Stimulated activated CD4-positive, alpha-beta T cell treated with anti-CD3 and anti-CD28 coated beads, Interleukin-15, amount 100 ng/mL, for 1 hour (primary cell): ENCODE measurements around the gene FALEC.
A peak's percentile ranks its signal among the peaks of the same experiment; 100 is the strongest.
"Not testable (repeated sequence)": the region's sequence is repeated elsewhere in the genome, so short reads cannot be mapped to it uniquely, and the experiment has no call there.

Experiments used
- DNase-seq, 2 donors: peaks; one replicate each; pipeline ENCODE4 v3.0.0-alpha.2; 2020; ENCODE audit warnings: low read depth in 1 of 2, low spot score in 1 of 2

The FALEC gene

DNA sequence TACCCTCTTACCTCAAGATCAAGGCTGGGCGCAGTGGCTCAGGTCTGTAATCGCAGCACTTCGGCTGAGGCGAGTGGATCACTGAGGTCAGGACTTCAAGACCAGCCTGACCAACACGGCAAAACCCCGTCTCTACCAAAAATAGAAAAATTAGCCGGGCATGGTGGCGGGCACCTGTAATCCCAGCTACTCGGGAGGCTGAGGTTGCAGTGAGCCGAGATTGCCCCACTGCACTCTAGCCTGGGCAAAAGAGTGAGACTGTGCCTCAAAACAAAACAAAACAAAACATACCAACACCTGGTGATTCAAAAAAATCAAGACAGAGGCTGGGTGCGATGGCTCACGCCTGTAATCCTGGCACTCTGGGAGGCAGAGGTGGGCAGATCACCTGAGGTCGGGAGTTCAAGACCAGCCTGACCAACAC lies 58.1 kb downstream of the FALEC start:
- not testable (repeated sequence) for DNase-seq

DNA sequence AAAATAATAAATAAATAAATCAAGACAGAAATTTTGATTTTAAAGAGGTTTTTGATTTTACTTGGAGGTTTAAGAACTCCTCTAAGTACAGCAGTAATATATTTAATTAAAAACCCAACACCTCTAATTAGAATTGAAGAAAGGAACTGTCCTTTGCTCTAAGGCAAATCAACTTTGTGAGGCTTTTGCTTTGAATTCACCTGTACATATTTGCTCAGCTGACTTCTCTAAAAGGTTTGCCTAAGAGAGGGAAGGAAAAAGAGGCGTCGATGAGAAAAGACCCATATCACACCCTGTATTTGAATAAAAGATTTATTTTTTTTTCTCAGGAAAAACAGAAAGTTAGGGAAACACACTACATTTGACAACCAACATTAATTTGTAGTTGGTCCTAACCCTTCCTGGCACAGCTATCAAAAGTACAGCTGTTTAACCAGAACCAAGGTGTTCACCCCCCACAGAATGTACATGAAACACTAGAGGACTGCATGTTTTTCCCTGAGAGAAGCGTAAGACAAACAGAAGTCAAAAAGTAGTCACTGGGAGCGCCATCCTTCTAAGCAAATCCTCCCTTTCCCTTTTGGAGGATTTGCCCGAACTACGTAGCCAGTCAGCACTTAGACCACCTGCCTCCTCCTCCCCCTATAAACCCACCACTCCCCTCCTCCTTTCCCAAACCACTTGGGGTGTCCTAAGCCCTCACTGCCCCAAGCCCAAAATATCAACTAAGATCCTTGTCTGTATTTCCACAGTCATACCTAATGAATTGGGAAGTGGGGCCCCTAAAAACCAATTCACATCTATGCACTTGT lies 58.9 kb downstream of the FALEC start:
- DNase-seq = no peak

DNA sequence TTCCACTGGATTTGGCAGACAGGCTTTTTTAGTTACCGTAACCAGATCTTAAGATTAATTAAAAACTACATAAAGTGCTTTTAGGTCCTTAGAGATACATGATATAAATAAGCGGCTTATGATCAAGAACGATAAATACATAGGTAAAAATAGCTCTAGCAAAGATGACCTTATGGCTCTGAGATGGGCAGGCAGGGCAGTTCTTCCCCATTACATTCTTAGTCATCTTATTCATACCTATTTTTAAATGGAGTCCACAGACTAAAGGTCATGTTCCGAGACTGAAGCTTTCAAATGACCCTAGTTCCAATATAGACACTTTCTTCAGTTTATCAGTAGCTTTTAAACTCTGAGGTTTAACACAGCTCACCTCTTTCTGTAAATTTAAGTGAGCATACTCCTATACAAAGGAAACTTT lies 59.5 kb downstream of the FALEC start:
- DNase-seq = no peak

DNA sequence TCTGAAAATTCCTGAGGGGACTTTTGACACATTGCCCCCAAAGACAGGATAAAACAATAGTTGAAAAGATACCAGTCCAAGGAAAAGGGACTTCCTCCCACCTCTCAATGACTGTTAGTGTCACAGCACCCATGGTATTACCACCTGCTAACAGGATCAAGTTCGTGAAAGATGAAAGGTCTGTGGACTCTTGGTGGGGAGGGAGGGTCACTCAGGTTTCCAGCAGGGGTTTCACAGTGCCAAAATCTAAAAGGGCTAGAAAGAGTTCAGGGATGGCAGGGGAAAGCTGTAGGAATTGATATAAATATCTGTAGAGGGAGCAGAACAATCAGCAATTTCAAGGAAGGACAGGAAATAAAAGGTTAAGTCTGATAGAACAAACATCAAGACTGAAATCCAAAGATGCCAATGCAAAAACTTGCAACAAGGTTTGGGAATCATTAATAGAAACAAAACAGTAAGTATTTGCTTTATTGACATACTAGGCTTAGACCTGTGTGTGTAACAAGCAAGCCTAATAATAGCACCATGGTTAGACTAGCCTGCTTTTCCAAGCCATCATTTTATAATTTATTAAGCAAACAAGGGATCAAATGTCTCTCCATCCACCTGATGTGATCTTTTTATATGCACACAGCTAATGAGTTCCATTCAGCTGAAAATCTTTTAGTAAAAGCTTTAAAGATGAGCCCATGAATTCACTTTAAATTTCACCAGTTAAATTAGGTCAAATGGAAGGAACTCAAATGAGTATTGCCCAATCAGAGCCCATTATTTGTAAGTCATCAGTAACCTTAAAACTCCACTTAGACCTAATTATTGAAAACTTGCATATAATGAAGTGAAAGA lies 60.2 kb downstream of the FALEC start:
- no peak for DNase-seq

DNA sequence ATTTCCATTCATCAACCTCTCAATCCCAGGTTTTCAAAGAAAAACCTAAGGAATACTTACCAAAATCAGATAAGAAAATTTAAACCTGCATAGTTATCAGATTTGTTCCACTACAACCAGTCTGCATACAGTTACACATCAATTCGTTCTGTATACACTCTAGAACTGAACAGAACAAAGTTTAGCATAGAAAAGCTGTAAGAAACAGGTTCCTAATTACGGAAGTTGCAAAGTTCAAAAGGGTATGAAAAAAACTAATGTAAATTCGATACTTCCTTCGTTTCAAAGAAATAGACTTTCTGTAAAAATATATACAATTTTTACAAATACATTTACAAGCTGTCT lies 60.8 kb downstream of the FALEC start:
- no peak for DNase-seq

DNA sequence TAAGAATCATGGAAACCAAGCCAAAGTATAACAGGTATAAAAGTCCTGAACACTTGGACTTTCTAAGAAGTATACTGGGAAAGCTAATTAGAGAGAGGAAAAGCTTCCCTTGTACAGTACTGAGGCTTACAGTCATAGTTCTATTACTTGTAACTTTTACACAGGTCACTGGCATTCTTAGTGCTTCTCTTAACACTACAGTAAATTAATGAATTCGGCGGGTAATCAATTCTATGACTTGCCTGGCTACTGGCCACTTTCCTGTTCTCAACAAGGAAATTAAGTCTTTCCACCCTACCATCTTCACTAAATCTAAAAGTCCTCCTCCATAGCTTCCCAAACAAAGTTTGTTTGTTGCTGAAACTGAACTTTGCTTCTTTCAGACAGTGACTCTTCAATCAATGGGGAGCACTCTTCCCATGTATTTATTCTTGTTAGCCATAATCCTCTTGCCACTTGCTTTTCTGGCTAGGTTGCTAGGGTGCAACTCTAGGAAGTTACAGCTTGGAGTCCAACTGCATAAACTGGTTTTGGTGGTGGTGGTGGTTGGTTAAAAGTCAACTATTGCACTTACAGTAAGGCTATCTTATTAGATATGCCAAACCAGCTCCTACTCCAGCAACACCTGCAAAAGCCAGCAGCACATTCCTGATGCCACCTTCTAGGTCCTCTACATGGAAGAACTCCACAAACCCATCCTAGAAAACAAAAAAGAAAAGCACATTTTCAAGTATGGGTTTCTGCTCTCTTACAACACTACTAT lies 61.4 kb downstream of the FALEC start:
- DNase-seq = no peak

DNA sequence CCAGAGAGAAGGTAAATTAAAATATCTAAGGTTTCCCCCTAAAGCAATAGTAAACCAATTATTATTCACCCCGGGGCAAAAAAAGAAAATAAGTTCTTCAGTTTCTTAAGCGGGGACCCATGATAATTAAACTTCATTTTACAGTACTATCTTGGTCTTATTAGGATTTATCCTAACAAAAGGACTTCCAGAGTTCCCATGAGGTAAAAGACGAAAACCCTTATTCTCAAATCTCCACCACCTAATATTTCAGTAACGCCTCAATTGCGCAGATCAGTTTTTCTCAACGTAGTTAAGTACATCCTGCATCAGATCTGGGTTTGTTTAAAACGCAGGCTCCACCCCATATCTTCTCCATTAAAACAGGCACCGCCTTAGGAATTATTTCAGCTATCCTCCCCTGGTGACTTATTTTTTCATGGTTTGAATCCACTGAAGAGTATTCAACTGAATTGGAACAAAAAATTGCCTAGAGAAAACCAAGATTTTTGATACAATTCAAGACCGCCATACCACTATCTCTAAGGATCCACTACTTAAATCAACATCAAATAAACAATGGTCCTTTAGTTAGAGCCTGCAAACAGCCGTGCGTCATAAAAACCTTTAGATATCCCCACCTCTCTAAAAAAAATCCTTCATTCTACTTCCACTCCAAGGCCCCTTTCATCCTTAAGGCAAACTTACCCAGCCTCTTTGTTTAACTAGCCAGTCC lies 62.2 kb downstream of the FALEC start:
- no peak for DNase-seq

DNA sequence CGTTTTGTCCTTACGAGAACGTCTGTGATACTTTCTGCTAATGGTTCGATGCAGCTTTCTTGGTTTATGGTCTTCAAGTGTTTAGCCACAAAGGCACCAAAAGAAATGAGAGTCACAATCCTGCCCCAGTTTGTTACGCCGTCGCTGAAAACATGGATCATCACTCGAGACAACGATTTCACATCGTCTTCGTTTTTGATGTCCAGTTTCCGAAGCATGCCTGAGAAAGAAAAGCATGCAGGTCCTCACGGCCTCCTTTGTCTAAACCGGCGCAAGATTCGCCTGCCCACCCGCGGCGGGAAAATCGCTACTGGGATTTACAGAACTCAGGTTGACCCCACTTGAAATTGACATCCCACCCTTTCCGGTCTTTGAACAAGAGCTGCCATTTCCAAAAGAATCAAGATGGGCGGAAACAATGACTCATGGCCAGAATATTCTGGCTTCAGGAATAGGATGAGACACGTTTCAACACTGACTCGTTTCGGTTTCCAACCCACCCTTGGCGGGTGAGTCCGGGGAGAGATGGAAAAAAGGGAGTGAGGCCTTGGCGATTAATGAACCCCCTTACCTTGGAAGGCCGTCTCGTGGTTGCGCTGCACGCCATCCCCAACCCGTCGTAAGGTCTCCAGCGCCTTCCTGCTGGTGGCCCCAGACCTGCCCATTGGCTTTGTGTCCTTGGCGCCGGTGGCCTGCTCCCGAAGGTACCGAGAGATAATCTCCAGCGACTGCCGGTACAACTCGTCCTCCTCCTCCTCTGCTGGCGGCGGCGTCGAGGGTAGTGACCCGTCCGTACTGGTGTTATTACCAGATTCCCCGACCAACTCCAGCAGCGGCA lies 62.9 kb downstream of the FALEC start:
- DNase-seq = peak in 1 of 2 donors; percentile 38

DNA sequence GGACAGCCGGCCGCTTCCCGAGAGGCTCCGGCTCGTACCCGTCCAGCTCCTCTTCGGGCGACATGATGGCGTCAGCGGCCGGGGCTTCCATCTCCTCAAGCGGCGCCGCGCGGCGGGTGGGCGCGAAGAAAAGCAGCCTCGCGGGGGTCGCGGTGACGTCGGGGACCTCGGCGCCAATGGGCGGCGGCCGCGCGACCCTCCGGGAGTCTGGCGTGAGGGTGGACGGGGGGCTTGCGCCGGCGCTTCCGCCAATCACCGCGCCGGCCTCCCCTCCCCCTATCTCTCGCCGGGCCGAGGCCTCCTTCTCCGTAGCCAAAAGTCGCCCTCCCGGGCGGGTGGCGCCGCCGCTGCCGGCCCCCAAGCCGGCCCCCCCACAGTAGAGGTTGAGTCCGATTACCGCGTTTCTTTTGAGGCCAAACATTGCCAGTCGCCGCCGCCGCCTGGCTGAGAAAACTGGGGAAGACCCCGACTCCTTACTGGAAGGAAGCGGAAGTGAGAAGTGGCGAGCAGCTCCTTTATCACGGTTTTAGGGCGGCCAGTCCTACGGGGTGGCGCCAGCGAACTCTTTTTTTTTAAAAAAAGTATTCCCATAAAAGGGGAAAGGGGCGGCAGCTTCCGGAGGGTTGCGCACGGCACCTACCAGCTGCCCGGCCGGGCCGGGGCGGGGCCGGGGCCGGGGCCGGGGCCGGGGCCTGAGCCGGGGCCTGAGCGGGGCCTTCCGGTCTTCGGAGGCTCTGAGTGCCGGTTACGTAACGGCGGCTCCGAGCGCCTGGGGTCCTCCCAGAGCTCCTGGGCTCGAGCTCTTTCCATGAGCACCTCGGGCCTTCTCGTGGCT lies 63.8 kb downstream of the FALEC start, which contains the start of gene MCL1:
MCL1 (minus strand) TSS at position 501 of the 835 bp plus-strand sequence; CDS start at position 421, 80 bp downstream.
- DNase-seq = peak; percentile 70 to 71

DNA sequence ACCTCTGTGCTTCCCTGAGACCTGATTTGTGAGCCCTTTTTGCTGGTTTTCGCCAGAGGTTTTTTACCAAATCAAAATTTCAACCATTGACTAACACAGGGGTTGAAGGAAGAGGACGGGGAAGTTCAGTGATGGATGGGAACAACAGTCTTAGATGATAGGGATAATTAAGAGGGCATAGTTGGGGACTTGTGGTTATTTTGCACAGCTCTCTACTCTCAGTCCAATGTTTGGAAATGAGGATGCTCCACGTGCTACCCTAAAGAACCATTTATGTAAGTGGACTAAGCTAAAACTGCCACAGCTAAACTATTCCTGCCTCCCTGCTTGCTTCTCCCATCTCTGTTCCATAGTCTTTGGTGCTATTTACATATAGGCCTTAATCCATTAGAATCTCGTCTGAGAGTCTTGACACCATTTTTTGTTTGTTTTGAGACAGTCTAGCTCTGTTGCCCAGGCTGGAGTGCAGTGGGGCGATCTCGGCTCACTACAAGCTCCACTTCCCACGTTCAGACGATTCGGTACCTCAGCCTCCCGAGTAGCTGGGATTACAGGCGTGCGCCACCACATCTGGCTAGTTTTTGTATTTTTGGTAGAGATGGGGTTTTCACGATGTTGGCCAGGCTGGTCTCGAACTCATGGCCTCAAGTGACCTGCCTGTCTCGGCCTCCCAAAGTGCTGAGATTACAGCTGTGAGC lies 64.5 kb downstream of the FALEC start:
- no peak for DNase-seq

DNA sequence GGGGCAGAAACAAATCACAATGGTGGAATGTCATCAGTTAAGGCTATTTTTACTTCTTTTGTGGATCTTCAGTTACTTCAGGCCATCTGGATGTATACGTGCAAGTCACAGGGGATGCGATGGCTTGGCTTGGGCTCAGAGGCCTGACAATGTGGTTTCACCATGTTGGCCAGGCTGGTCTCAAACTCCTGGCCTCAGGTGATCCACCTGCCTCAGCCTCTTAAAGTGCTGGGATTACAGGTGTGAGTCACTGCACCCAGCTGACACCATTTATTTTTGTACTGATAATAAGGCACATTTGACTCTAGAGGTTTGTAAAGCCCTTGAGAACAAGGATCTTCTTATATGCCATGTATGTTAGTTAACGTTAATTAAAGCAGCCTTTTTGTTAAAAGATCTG lies 65.4 kb downstream of the FALEC start:
- not testable (repeated sequence) for DNase-seq

DNA sequence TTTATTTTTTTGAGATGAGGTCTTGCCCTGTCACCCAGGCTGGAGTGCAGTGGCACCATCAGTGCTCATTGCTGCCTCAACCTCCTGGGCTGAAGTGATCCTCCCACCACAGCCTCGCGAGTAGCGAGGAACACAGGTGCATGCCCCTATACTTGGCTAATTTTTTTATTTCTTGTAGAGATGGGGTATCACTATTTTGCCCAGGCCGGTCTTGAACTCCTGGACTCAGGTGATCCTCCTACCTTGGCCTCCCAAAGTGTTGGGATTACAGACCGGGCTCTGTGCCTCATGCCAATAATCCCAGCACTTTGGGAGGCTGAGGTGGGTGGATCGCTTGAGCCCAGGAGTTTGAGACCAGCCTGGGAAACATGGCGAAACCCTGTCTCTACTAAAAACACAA lies 65.9 kb downstream of the FALEC start:
- not testable (repeated sequence) for DNase-seq

DNA sequence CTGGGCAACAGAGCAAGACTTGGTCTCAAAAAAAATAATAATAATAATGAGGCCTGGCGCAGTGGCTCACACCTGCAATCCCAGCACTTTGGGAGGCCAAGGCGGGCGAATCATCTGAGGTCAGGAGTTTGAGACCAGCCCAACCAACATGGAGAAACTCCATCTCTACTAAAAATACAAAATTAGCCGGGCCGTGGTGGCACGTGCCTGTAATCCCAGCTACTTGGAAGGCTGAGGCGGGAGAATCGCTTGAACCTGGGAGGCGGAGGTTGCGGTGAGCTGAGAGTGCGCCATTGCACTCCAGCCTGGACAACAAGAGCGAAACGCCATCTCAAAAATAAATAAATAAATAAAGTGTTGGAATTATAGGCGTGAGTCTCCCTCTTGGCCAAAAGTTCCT lies 66.4 kb downstream of the FALEC start:
- DNase-seq = not testable (repeated sequence)

DNA sequence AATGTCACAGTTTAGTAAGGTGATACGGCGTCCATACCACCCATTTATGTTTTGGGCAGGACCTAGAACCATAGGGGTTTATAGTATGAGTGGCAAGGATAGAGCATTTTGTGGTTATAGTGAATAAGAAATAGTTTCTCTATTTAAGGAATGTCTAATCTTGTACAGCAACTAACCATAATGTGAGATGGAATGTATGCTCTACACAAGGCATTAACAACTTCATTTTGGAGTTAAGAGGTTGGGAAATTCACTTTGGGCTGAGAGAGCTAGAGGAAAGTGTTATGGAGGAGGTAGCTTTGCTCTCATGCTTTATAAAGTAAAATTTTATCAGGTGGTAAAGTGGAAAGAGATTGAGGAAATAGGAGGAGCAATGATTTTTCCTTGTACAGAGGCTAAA lies 66.8 kb downstream of the FALEC start:
- DNase-seq = no peak
